Measurements from ENCODE around the gene TSHZ1. TPM values are rescaled to one million over a fixed set of nuclear protein-coding genes. Genes with fewer than 3 reads are reported as not detected.
A peak's percentile ranks its signal among the peaks of the same experiment; 100 is the strongest.

Gene TSHZ1
- total RNA-seq (2014; rRNA removed) (5.6 and 7.5 TPM in 2 replicates), Bru-seq, nascent RNA (percentile 55 among the genes with signal in this experiment), BruChase-seq, experiment 1, labeled RNA remaining after a 6-hour chase (percentile 45 among the genes with signal in this experiment), BruChase-seq, experiment 2, labeled RNA remaining after a 2-hour chase (percentile 51 among the genes with signal in this experiment)
- long read RNA-seq, full-length matches to known transcripts: 21 of 23 reads
- long read RNA-seq, partial matches to known transcripts: 0 of 23 reads
- long read RNA-seq, other reads (novel, unspliced or antisense): 2 of 23 reads

- H3K27ac ChIP-seq (ENCODE audit: low read length): peak within 1 kb of the TSS; percentile 89
- peak within 1 kb of the TSS; percentile 92 for H3K4me2 ChIP-seq (ENCODE audit: low read length)
- no peaks in the 10 kb centered on the region for H3K9me3 ChIP-seq (ENCODE audit: low read length)
- peak within 1 kb of the TSS; percentile 92 for H3K4me3 ChIP-seq (ENCODE audit: low read length)
- H3K27me3 ChIP-seq (ENCODE audit: low read length): no peaks in the 10 kb centered on the region
- CTCF ChIA-PET: interaction anchor here (0.6 to 1.1 kb wide), 2 partner anchors 37 to 313 kb away, joined by 3 to 8 read pairs; no protein-coding TSS in a partner anchor
- POLR2A ChIA-PET (ENCODE audit: unreplicated experiment): no interaction called here
- peaks cover 59% of the 10 kb centered on the region for H3K79me2 ChIP-seq (ENCODE audit: low read length)
- no TSS peak for BruUV-seq (replicated peaks)
- H3K4me1 ChIP-seq (ENCODE audit: insufficient read depth, low read length): peaks cover 38% of the 10 kb centered on the region
- no peaks in the 10 kb centered on the region for H3K36me3 ChIP-seq (ENCODE audit: low read depth, low read length)
- intact Hi-C loops (cut with micrococcal nuclease): loop anchor here (1.0 to 5.0 kb wide), 2 partner anchors 37 to 314 kb away; no protein-coding TSS in a partner anchor
- H3K9ac ChIP-seq (ENCODE audit: low read length): peak within 1 kb of the TSS; percentile 81
- TF ChIP-seq EZH2phosphoT487 (IDR thresholded peaks at IDR 0.05; ENCODE audit: borderline replicate concordance, low read length): no peak
- no peak for TF ChIP-seq CTCF (conservative IDR thresholded peaks at IDR 0.05; ENCODE audit: low read depth, low read length)
- no peak for TF ChIP-seq EZH2 (IDR thresholded peaks at IDR 0.05; ENCODE audit: low read length, unreplicated experiment)
- ATAC-seq (peak; percentile 12; the same call in 1 of the 2 replicates), DNase-seq (peak; percentile 82)
- peak within 1 kb of the TSS; percentile 92 for H2AFZ ChIP-seq (ENCODE audit: low read length)
- 0 out of 2 replicates have a peak, but pooled peaks cover 8% of the 10 kb centered on the region for H4K20me1 ChIP-seq (ENCODE audit: low read length)
- peaks cover 9% of the 10 kb centered on the region for H3F3A ChIP-seq (ENCODE audit: low read length, unreplicated experiment)
- no peaks in the 10 kb centered on the region for H3K9me2 ChIP-seq (replicated peaks; ENCODE audit: low read length)
Measured at GRCh38 chr18:75210274-75211001, at the start of gene TSHZ1. TSHZ1 (plus strand) TSS chr18:75210797; CDS start chr18:75211877, 1,080 bp downstream.

GRCh38 chr18:75161256-75162028 is 49.2 kb upstream of the TSHZ1 start:
- intact Hi-C loops (cut with micrococcal nuclease): no loop called here
- H3K27ac ChIP-seq (ENCODE audit: low read length): no peak overlapping the region
- no peaks in the 10 kb centered on the region for H4K20me1 ChIP-seq (ENCODE audit: low read length)

More at GRCh38 chr18:75161256-75162028, 49.2 kb upstream of the TSHZ1 start:
- no peak for TF ChIP-seq EZH2 (IDR thresholded peaks at IDR 0.05; ENCODE audit: low read length, unreplicated experiment)
- TF ChIP-seq EZH2phosphoT487 (IDR thresholded peaks at IDR 0.05; ENCODE audit: borderline replicate concordance, low read length): no peak
- no peak for TF ChIP-seq CTCF (conservative IDR thresholded peaks at IDR 0.05; ENCODE audit: low read depth, low read length)
- H3K9me2 ChIP-seq (replicated peaks; ENCODE audit: low read length): no peaks in the 10 kb centered on the region
- H3F3A ChIP-seq (ENCODE audit: low read length, unreplicated experiment): no peaks in the 10 kb centered on the region
- DNase-seq (no peak), ATAC-seq (peak; percentile 46; the same call in 1 of the 2 replicates)
- H3K9me3 ChIP-seq (ENCODE audit: low read length): no peaks in the 10 kb centered on the region
- no peak overlapping the region for H2AFZ ChIP-seq (ENCODE audit: low read length)
- CTCF ChIA-PET: no interaction called here
- 0 out of 2 replicates have a peak, but pooled peaks cover 15% of the 10 kb centered on the region for H3K27me3 ChIP-seq (ENCODE audit: low read length)
- peak overlapping the region; percentile 47 for H3K4me3 ChIP-seq (ENCODE audit: low read length)
- H3K4me1 ChIP-seq (ENCODE audit: insufficient read depth, low read length): no peaks in the 10 kb centered on the region
- no peaks in the 10 kb centered on the region for H3K36me3 ChIP-seq (ENCODE audit: low read depth, low read length)
- H3K79me2 ChIP-seq (ENCODE audit: low read length): no peaks in the 10 kb centered on the region
- H3K9ac ChIP-seq (ENCODE audit: low read length): no peak overlapping the region
- BruUV-seq (replicated peaks): no TSS peak
- POLR2A ChIA-PET (ENCODE audit: unreplicated experiment): no interaction called here
- H3K4me2 ChIP-seq (ENCODE audit: low read length): peak overlapping the region; percentile 55

All from PC-3 (cell line).